Activated naive CD8-positive, alpha-beta T cell treated with anti-CD3 and anti-CD28 coated beads, Interleukin-2, amount 50 U/mL, for 24 hours (primary cell): ENCODE results near the gene YY1AP1.
"Not testable (repeated sequence)": the region's sequence is repeated elsewhere in the genome, so short reads cannot be mapped to it uniquely, and the experiment has no call there.

Source experiments
- ATAC-seq: fragments of 150-1000 bp; cut with Tn5 transposase; one replicate; pipeline ENCODE4 v1.10.0; 2021
- DNase-seq: peaks from one replicate; pipeline ENCODE4 v3.0.0; 2021
- H3K27ac Mint-ChIP-seq: one replicate; pipeline ENCODE4 v1.8.0; 2021; ENCODE audit warnings: mild to moderate bottlenecking, mixed read lengths
- H3K27me3 Mint-ChIP-seq: one replicate; pipeline ENCODE4 v1.8.0; 2021; ENCODE audit warnings: mixed read lengths
- H3K36me3 Mint-ChIP-seq: one replicate; pipeline ENCODE4 v1.8.0; 2021; ENCODE audit warnings: low read depth, mixed read lengths
- H3K4me1 Mint-ChIP-seq: one replicate; pipeline ENCODE4 v1.8.0; 2021; ENCODE audit warnings: mixed read lengths
- H3K4me3 Mint-ChIP-seq: one replicate; pipeline ENCODE4 v1.8.0; 2021; ENCODE audit warnings: mild to moderate bottlenecking, moderate library complexity, mixed read lengths
- H3K9me3 Mint-ChIP-seq: one replicate; pipeline ENCODE4 v1.8.0; 2021; ENCODE audit warnings: mixed read lengths

YY1AP1 gene

DNA sequence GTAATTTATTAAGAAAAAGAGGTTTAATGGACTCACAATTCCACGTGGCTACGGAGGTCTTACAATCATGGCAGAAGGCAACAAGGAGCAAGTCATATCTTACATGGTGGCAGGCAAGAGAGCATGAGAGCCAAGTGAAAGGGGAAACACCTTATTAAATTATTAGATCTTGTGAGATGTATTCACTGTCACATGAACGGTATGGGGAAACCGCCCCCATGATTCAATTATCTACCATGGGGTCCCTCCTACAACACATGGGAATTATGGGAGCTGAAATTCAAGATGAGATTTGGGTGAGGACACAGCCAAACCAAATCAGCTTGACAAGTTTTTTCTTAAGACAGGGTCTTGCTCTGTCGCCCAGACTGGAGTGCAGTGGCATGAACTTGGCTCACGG lies 14.6 kb upstream of the YY1AP1 start:
- no peak overlapping the region for H3K27ac Mint-ChIP-seq
- H3K36me3 Mint-ChIP-seq: peaks cover 4% of the 10 kb centered on the region
- H3K4me1 Mint-ChIP-seq: peaks cover 26% of the 10 kb centered on the region
- DNase-seq: no peak
- H3K4me3 Mint-ChIP-seq: no peak overlapping the region
- H3K9me3 Mint-ChIP-seq: no peaks in the 10 kb centered on the region
- no peaks in the 10 kb centered on the region for H3K27me3 Mint-ChIP-seq
- ATAC-seq: no peak

- not testable (repeated sequence) for H3K9me3 Mint-ChIP-seq, DNase-seq, H3K36me3 Mint-ChIP-seq, H3K27ac Mint-ChIP-seq, H3K27me3 Mint-ChIP-seq, ATAC-seq, H3K4me3 Mint-ChIP-seq
- H3K4me1 Mint-ChIP-seq: peaks cover 26% of the 10 kb centered on the region
Measured at GRCh38 chr1:155701675-155702074, 13.1 kb upstream of the YY1AP1 start.

DNA sequence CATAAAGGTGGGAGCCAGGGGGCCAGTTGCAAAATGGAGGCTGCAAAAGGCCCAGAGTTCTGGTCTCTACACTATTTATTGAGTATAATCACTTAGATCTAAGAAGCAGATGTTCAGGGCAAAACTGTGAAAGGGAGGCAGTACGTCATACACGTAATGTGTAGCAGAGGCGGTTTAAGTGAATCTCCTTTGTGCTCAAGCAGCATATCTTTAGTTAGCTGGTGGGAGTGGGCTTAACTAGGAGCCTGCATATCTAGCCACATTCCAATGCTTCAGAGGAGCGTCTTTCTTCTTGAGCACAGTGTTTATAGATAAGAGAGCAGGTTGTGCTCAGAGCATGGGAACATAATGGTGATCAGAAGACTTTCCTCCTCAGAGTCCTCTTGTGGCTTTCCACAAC lies 10.5 kb upstream of the YY1AP1 start:
- Mint-ChIP-seq H3K36me3 (peaks cover 25% of the 10 kb centered on the region), H3K4me1 (peaks cover 36% of the 10 kb centered on the region)
- not testable (repeated sequence) for H3K27ac Mint-ChIP-seq, DNase-seq, H3K27me3 Mint-ChIP-seq, ATAC-seq, H3K4me3 Mint-ChIP-seq, H3K9me3 Mint-ChIP-seq

- H3K4me3 Mint-ChIP-seq: no peak overlapping the region
- no peaks in the 10 kb centered on the region for H3K9me3 Mint-ChIP-seq
- peaks cover 30% of the 10 kb centered on the region for H3K36me3 Mint-ChIP-seq
- no peak overlapping the region for H3K27ac Mint-ChIP-seq
- H3K27me3 Mint-ChIP-seq: no peaks in the 10 kb centered on the region
- ATAC-seq (no peak), DNase-seq (no peak)
- H3K4me1 Mint-ChIP-seq: peaks cover 40% of the 10 kb centered on the region
Measured at GRCh38 chr1:155698382-155699038, 9.9 kb upstream of the YY1AP1 start.

DNA sequence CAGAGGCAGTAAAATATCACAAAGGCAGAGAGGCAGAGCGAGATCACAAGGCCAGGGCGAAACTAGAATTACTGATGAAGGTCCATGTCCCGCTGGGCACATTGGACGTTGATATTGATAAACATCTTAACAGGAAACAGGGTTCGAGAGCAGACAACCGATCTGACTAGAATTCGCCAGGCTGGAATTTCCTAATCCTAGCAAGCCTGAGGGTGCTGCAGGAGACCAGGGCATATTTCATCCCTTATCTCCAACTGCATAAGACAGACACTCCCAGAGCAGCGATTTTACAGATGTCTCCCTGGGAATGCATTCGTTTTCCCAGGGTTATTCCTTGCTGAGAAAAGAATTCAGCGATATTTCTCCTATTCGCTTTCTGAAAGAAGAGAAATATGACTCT lies 9.0 kb upstream of the YY1AP1 start:
- peaks cover 44% of the 10 kb centered on the region for H3K4me1 Mint-ChIP-seq
- not testable (repeated sequence) for H3K27ac Mint-ChIP-seq, H3K4me3 Mint-ChIP-seq, ATAC-seq, DNase-seq, H3K27me3 Mint-ChIP-seq, H3K9me3 Mint-ChIP-seq
- peaks cover 38% of the 10 kb centered on the region for H3K36me3 Mint-ChIP-seq

DNA sequence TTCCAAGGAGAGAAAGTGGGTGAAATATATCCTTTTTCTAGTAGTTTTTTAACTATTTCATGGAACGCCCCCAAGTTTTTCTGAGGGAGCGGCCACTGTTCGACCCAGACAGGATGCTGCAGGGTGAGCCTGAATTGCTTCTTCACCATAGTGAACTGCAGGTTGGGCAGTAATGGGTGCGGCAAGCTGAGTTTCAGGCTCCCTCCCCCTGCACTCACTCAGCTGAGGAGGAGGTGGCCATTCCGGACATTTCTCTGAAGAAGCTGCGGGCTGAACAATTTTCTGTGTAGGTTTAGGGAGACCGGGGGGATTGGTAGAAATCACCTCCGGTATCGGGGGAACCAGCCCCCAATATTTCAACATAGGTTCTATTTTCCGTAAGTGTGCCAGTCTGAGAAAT lies 8.5 kb upstream of the YY1AP1 start:
- H3K27me3 Mint-ChIP-seq: no peaks in the 10 kb centered on the region
- ATAC-seq (no peak), DNase-seq (no peak)
- no peaks in the 10 kb centered on the region for H3K9me3 Mint-ChIP-seq
- peaks cover 43% of the 10 kb centered on the region for H3K36me3 Mint-ChIP-seq
- H3K4me1 Mint-ChIP-seq: peaks cover 44% of the 10 kb centered on the region
- no peak overlapping the region for H3K4me3 Mint-ChIP-seq
- no peak overlapping the region for H3K27ac Mint-ChIP-seq

DNA sequence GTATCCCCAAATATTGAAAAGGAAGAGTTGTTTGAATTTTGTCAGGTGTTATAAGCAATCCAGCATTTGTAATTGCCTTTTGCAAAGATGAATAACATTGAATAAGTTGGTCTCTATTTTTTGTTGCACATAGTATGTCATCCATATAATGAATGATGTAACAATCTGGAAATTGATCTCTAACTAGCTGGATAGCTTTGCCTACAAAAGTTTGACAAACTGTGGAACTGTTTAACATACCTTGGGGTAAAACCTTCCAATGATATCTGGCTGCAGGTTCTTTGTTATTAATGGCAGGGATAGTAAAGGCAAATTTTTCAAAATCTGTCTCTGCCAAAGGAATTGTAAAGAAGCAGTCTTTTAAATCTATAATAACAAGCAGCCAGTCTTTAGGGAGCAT lies 8.0 kb upstream of the YY1AP1 start:
- Mint-ChIP-seq H3K27me3 (no peaks in the 10 kb centered on the region), H3K4me1 (peaks cover 49% of the 10 kb centered on the region), H3K9me3 (no peaks in the 10 kb centered on the region), H3K36me3 (peaks cover 48% of the 10 kb centered on the region), H3K4me3 (no peak overlapping the region), H3K27ac (no peak overlapping the region)
- DNase-seq (no peak), ATAC-seq (no peak)

- H3K27me3 Mint-ChIP-seq: no peaks in the 10 kb centered on the region
- H3K4me3 Mint-ChIP-seq: no peak overlapping the region
- DNase-seq: no peak
- H3K4me1 Mint-ChIP-seq: peaks cover 57% of the 10 kb centered on the region
- no peak for ATAC-seq
- H3K27ac Mint-ChIP-seq: no peak overlapping the region
- peaks cover 56% of the 10 kb centered on the region for H3K36me3 Mint-ChIP-seq
- no peaks in the 10 kb centered on the region for H3K9me3 Mint-ChIP-seq
Measured at GRCh38 chr1:155695608-155696007, 7.0 kb upstream of the YY1AP1 start.

GRCh38 chr1:155695072-155695471 lies 6.5 kb upstream of the YY1AP1 start:
- Mint-ChIP-seq H3K36me3 (peaks cover 58% of the 10 kb centered on the region), H3K27ac (no peak overlapping the region), H3K9me3 (no peaks in the 10 kb centered on the region), H3K4me3 (no peak overlapping the region), H3K4me1 (peaks cover 60% of the 10 kb centered on the region), H3K27me3 (no peaks in the 10 kb centered on the region)
- no peak for DNase-seq
- no peak for ATAC-seq

DNA sequence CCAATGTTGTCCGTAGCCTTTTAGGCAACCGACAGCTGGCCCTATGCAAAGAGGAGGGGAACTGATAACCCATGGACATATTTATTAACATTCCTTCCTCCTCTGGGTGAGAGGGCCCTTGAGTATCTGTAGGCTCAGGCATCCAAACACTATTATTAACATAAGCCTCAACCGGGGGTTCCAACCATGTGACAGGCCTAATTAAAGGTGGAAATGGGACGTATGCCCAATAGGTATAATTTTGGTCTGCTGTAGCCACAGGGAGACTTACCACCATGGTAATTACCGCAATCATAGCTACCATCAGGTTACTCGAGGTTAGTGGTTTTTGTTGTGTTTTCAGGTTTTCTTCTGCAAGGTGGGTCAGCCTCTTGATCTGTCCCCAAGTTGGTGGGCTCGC lies 5.6 kb upstream of the YY1AP1 start:
- H3K36me3 Mint-ChIP-seq: peaks cover 63% of the 10 kb centered on the region

GRCh38 chr1:155691992-155692528 lies 3.5 kb upstream of the YY1AP1 start:
- peaks cover 59% of the 10 kb centered on the region for H3K4me1 Mint-ChIP-seq
- no peak for DNase-seq
- no peak overlapping the region for H3K27ac Mint-ChIP-seq

More for the DNA sequence above, 5.6 kb upstream of the YY1AP1 start:
- Mint-ChIP-seq H3K27ac (no peak overlapping the region), H3K4me1 (peaks cover 63% of the 10 kb centered on the region), H3K4me3 (no peak overlapping the region), H3K27me3 (no peaks in the 10 kb centered on the region), H3K9me3 (no peaks in the 10 kb centered on the region)
- DNase-seq (no peak), ATAC-seq (no peak)

DNA sequence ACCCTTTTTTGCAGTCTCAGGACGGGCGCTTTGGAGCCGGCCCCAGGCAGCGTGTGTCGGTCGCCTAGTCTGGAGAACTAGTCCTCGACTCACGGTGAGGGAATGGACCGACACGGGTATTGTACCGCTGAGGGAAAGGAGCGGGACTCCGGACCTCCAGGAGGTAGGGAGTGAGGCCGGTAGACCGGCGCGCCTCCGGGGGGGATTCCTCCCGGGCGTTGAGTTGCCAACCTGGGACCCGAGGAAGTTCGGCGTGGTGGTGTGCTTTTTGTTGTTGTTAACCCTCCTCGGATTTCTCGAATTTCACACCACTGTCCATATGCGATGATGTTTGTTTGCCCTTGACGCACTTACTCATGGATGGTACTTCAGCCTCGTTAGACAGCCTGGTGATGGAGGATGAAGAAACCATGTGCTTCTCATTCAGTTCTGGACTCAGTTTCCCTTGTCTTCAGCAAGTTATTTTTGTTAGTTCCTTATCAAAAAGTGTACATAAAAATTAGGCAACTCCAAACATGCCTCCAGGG lies 570 bp upstream of the YY1AP1 start, which contains the start of gene DAP3:
Gene DAP3, plus strand, starts transcription at position 11 of the 527 bp plus-strand sequence. CDS start 20,689 bp downstream, outside the sequence.
- H3K36me3 Mint-ChIP-seq: peaks cover 50% of the 10 kb centered on the region
- ATAC-seq, H3K27me3 Mint-ChIP-seq, H3K9me3 Mint-ChIP-seq, DNase-seq: not testable (repeated sequence)
- peak within 1 kb of the TSS; percentile 94 for H3K27ac Mint-ChIP-seq
- H3K4me1 Mint-ChIP-seq: peaks cover 64% of the 10 kb centered on the region
- H3K4me3 Mint-ChIP-seq: peak within 1 kb of the TSS; percentile 96

More at GRCh38 chr1:155691992-155692528, 3.5 kb upstream of the YY1AP1 start:
- no peak for ATAC-seq
- Mint-ChIP-seq H3K9me3 (no peaks in the 10 kb centered on the region), H3K36me3 (peaks cover 58% of the 10 kb centered on the region), H3K27me3 (no peaks in the 10 kb centered on the region), H3K4me3 (peak overlapping the region; percentile 96)

GRCh38 chr1:155687705-155688323 lies 760 bp downstream of the YY1AP1 start:
- ATAC-seq: peak; percentile 22
- H3K4me1 Mint-ChIP-seq: peaks cover 62% of the 10 kb centered on the region
- not testable (repeated sequence) for H3K27me3 Mint-ChIP-seq, H3K9me3 Mint-ChIP-seq, DNase-seq
- H3K4me3 Mint-ChIP-seq: peak overlapping the region; percentile 96
- H3K27ac Mint-ChIP-seq: peak overlapping the region; percentile 94
- peaks cover 38% of the 10 kb centered on the region for H3K36me3 Mint-ChIP-seq

- Mint-ChIP-seq H3K9me3 (no peaks in the 10 kb centered on the region), H3K36me3 (peaks cover 36% of the 10 kb centered on the region), H3K4me3 (no peak overlapping the region), H3K4me1 (peaks cover 47% of the 10 kb centered on the region), H3K27me3 (no peaks in the 10 kb centered on the region), H3K27ac (peak overlapping the region; percentile 1)
- ATAC-seq (no peak), DNase-seq (no peak)
Measured at GRCh38 chr1:155681776-155682175, 6.8 kb downstream of the YY1AP1 start.

GRCh38 chr1:155680531-155680930 lies 8.0 kb downstream of the YY1AP1 start:
- peaks cover 37% of the 10 kb centered on the region for H3K4me1 Mint-ChIP-seq
- H3K27me3 Mint-ChIP-seq: no peaks in the 10 kb centered on the region
- no peak for DNase-seq
- no peaks in the 10 kb centered on the region for H3K9me3 Mint-ChIP-seq
- no peak for ATAC-seq
- peaks cover 42% of the 10 kb centered on the region for H3K36me3 Mint-ChIP-seq
- peak overlapping the region; percentile 52 for H3K27ac Mint-ChIP-seq
- no peak overlapping the region for H3K4me3 Mint-ChIP-seq
